GM19238 (cell line): ENCODE results near the gene LDB2.

Source experiments
- DNase-seq: peaks from one replicate; pipeline ENCODE4 v3.0.0; 2011; ENCODE audit warnings: low spot score; ENCODE audit not compliant: insufficient read length

LDB2 gene

GRCh38 chr4:16758816-16759215, 139.6 kb downstream of the LDB2 start:
- no peak for DNase-seq

DNA sequence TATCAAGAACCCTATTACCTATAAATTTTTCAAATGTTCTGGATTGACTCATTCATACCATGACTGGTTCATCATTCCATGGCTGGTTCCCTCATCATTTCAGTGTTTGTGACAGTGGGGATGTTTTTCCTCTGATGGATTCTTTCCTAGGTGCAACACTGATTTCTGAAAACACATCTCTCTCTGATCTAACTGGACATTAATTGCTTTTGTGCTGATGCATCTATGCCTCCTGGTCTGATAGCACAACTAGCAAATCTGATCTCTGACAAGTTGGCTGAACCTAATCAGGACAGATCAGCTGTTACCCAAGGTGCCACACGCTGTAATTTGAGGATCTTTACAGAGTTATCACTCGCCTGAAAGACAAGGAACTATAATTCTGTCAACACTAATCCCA, 140.2 kb downstream of the LDB2 start:
- no peak for DNase-seq

- no peak for DNase-seq
These were observed 141.3 kb downstream of the LDB2 start for GRCh38 chr4:16757080-16757521.

DNA sequence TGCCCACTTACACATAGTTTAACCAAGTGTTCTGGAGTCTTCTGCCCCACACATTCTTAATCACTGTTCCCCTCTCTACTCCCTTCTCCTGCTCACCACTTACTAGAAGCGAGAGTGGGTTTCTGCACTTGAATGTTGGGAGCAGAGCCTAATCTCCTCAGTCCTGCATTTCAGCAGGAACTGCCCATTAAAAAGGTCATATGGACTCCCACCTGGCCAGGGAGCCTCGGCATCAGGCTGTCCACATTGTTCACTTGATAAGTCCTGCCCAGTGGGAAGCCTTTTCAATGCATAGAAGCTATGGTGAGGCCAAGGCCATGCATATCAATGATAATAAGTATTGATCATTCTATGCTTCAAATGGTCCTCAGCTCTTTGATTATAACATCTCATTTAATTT, 144.3 kb downstream of the LDB2 start:
- no peak for DNase-seq

DNA sequence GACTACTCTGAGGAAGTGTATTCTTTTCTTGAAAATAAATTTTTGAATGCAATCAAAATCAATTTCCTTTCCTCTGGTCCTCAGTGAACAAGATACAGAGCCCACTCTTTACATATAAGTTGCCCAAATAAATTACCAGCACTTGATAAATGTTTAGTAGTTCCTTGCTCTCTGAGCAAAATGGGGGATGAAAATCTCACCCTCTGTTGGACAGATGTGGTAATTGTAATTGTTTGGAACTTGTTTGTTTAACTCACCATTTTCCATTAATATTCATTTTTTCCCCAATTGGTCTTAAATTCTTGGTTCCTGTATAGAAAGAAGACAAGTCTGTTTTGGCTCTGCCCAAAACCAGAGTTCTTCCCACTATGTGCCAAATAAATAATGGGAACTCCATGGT, 146.3 kb downstream of the LDB2 start:
- DNase-seq, result no peak

DNA sequence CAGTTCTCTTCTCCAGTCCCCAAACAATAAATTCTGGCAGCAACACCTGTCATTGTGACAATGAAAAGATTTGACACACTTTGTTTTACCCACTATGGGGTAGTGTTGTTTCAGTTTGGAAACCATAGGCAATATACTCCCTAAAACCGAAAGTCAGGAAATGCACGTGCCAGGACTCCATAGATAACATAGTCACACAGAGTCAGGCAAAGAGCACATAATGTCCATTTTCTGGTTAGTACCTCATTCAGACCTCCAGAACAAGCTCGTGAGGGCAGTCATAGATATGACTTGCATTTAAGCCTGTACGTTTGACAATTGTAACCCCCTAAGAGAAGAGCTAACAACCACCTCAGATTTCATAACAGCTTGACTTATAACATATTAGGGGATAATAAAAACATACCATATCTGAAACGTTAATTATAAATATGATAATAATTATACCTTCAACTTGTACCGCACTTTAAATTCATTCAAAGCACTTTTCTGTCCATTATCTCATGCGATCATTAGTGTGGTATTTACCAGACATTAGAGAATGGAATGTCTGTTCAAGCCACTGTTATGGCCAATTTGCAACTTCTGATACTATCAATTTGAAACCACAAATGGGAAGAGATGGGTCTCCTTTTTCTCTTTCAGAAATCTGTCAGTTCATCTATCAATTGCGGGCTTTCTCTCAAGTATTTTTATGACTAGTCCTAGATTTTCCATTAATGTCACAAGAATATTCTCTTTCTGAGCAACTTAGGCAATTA, 147.4 kb downstream of the LDB2 start:
- no peak for DNase-seq

GRCh38 chr4:16750216-16750615, 148.2 kb downstream of the LDB2 start:
- no peak for DNase-seq

- no peak for DNase-seq
These were observed 152.6 kb downstream of the LDB2 start for GRCh38 chr4:16745887-16746286.

- no peak for DNase-seq
These were observed 153.3 kb downstream of the LDB2 start for GRCh38 chr4:16745009-16745635.

DNA sequence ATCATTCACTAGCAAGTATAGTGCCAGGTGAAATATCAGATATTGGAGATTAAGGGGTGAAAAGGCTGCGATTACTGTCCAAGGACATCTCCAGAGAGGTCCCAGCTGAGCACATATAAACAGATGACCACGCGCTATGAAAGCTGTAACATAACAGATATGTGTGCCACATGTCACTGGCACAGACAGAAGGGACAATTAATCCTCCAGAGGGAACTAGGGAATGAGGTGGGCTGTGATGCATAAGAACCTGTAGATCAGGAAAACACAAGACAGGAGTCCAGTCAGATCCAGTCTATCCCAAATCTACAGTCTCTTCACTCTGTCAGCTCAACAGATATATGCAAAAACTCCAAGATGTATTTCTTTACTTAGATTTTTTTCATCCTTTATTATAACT, 157.2 kb downstream of the LDB2 start:
- DNase-seq, result no peak

- DNase-seq, result no peak
These were observed 158.3 kb downstream of the LDB2 start for GRCh38 chr4:16739997-16740624.

- DNase-seq, result no peak
These were observed 159.9 kb downstream of the LDB2 start for GRCh38 chr4:16738558-16738957.

DNA sequence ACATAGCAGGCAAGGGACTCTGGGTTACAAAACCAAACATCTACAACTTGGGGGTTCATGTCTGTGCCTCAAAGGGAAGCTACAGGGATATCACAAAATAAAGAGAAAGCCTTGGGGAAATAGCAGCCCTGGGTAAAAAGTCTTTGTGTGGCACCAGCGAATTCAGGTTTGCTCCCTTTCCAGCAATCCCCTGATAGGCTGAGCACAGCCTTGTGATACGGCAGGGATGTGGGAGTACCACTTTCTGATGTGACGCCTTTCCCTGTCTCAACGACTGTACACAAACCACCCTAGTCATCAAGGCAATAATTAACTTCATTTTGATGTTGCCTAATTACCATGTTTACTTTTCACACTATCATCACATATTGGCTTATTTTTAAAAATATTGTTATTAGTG, 164.9 kb downstream of the LDB2 start:
- no peak for DNase-seq

- DNase-seq, result no peak
These were observed 165.7 kb downstream of the LDB2 start for GRCh38 chr4:16732741-16733140.

- DNase-seq, result no peak
These were observed 166.6 kb downstream of the LDB2 start for GRCh38 chr4:16731776-16732380.

GRCh38 chr4:16730522-16731205, 167.8 kb downstream of the LDB2 start:
- no peak for DNase-seq

- no peak for DNase-seq
These were observed 169.1 kb downstream of the LDB2 start for GRCh38 chr4:16729336-16729735.

DNA sequence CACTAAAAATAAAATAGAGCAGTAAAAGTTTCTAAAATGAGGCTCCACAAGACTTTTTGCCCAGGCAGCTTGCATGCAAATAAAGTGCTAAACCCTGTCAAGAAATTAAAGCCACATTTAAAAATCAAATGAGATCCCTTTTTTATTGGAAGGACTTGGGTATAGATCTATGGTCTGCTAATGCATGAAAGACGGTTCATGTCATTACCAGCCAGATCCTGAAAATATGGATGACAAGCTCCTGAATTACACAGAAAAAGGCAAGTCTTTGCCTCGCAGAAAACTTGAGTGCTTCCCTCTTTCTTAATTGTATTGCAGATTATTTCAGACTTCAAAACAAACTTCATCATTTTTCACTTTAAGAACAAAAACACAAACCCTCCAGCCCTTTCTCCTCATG, 169.6 kb downstream of the LDB2 start:
- DNase-seq, result no peak

- no peak for DNase-seq
These were observed 170.3 kb downstream of the LDB2 start for GRCh38 chr4:16728111-16728510.

DNA sequence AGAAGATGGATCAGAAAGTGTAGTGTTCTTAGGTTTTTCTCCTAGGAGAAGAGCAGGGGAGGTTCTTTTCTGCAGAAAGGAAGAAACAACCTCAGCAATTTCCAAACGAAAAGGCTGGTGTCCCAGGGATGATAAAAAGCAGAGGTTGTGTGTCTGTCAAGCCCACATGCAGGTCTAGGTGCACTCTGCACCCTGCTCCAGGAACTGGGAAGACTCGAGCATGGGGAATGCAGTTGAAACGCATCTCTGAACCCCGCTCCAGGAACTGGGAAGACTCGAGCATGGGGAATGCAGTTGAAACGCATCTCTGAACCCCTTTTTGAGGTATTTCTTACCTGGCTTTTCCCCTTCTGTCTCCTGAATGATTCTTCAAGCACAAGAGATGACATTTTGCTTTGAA, 171.2 kb downstream of the LDB2 start:
- no peak for DNase-seq

DNA sequence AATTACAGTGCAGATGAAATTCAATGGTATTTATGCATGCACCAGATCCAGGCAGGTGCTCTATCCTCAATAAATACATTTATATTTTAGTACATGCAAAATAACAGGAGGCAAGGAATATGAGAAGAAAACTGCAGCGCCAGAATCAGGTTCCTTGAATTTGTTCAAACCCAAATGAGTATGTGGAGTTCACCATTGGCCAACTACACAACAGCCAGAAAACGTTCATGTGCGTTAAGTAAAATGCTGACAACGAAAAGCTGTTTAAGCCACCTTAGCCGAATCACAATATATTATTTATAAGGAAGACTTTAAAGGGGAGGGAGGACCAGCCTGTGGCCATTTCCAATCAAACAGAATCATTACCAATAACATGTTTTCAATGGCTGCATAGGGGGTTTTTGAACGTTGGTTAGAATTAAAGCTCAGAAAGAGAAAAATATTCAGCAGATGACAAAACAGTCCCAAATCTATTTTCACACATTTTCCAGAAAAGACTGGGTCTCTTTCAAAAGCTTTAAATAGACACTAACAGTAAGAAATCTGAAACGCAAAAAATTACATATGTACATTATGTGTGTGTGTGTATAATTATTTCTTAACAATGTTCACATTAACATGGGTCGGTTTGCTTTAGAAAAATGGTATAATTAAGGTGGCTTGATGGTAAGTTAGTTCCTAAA, 171.9 kb downstream of the LDB2 start:
- DNase-seq, result no peak
